HG03280 (cell line): ENCODE results near the gene CIAO2B.

ENCODE experiments used
- ATAC-seq: cut with Tn5 transposase; IDR thresholded peaks from one replicate; pipeline ENCODE4 v1.9.1; 2021; ENCODE audit warnings: mild to moderate bottlenecking, moderate library complexity; ENCODE audit not compliant: unreplicated experiment

CIAO2B gene

DNA sequence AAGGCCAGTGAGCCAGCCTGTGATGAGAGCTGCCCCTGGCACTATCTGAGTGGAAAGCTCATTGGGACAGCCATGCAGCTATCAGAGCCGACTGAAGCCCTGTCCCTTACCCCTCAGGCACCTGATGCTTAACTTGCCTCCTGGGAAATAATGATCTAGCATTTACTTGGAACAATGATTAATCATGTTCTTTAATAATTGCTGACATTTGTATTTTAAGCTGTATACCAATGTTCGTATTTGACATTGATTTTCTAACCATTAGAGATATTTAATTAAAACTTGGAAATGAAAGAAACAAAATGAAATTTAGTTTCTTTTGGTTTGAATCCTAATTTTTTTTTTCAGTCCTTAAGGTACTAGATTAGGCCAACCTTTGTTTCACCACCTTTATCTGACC lies 43.4 kb downstream of the CIAO2B start:
- no peak for ATAC-seq

DNA sequence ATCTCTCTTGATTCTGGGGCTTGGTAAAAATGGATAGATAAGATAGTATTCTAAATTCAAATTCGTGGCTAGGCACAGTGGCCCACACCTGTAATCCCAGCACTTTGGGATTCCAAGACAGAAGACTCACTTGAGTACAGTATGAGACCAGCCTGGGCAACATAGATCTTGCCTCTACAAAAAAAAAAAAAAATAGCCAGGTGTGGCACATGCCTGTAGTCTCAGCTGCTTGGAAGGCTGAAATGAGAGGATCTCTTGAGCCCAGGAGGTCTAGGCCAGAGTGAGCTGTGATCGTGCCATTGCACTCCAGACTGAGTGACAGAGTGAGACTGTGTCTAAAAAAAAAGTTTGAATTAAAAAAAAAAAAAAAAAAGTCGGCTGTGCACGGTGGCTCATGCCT lies 44.6 kb downstream of the CIAO2B start:
- no peak for ATAC-seq

DNA sequence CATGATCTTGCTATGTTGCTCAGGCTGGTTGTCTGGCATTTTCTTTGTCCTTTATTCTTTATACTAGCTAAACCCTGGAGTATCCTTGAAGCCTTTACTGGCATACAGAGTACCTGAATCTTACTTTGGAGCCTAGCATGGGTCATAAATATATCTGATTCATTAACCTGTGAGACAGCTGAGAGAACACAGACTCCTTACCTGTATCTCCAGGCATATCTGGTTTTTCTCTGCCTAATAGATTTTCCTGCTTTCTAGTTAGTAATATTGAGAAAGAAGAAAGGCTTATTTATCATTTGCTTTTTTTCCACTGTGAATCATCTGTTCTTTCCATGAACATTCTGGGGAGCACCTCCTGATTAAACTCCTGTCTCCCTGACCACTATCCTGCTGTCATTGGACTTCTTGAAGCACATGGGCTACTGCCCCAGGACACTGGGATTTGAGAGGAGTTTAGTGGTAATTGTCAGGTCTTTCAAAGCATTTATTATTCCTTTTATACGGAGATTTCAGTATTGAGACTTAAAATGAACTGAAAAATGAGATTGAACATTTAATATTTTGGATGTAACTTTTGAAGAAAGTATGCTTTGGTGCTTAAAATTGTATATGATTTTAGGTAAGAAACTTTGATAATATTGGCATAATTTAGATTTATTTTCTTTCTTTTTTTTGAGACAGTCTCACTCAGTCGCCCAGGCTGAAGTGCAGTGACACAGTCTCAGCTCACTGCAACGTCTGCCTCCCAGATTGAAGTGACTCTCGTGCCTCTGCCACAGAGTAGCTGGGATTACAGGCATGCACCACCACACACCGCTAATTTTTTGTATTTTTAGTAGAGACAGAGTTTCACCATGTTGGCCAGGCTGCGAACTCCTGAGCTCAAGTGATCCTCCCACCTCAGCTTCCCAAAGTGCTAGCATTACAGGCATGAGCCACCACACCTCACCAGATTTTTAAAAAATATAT lies 45.3 kb downstream of the CIAO2B start:
- no peak for ATAC-seq

DNA sequence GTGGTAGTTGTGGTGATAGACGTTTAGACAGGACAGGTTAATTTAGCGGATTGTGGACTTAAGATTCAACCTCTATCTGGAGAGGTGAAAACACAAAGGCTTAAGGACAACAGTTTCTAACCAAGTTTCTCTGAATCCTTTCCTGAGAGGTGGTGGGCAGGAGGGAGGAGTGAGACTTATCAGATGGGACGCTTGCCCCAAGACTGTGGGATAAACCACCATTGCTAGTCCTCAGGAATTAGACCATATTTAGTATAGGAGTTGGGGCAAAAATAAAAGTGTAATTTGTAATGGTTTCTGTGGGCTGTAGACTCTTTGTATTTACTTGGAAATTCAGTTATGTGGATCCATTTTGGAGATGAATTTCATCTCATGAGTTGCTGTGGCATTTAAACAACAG lies 47.3 kb downstream of the CIAO2B start:
- ATAC-seq, result no peak

DNA sequence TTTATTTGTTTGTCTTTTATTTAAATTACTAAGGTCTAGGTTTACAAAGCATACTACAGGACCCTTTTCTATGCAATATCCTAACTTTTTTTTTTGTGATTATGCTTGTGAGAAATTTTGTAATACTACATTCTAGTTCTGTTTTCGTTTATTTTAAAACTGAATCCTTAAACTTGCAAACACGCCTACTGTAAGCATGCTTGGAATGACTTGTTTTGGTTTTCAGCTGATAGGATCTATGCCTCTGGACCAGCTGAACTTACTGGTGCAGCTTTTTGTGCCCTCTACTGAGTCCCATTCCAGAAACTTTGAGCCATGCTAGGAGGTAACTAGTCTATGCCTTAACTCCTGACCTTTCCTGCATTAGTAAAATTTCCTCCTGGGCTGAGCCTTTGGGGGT lies 47.9 kb downstream of the CIAO2B start:
- no peak for ATAC-seq

DNA sequence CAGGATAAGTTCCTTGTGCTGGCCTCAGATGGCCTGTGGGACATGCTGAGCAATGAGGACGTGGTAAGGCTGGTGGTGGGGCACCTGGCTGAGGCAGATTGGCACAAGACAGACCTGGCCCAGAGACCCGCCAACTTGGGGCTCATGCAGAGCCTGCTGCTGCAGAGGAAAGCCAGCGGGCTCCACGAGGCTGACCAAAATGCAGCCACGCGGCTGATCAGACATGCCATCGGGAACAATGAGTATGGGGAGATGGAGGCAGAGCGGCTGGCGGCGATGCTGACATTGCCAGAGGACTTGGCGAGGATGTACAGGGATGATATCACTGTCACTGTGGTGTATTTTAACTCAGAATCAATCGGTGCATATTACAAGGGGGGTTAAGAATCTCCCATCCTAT lies 48.7 kb downstream of the CIAO2B start:
- no peak for ATAC-seq

DNA sequence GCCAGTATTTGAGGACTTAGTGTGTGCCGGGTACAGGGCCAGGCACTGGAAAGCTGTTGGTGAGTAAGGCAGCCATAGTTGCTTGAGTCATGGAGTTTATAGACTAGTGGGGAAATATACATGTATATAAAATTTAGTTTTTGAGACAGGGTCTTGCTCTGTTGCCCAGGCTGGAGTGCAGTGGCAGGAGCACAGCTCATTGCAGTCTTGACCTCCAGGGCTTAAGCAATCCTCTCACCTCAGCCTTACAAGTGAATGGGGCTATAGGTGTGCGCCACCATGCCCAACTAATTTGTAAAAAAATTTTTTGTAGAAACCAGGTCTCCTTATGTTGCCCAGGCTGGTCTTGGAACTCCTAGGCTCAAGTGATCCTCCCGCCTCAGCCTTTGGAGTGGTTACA lies 51.5 kb downstream of the CIAO2B start:
- ATAC-seq, result no peak
